Endothelial cell of umbilical vein (primary cell): ENCODE results near the gene DLGAP4. TPM values are rescaled to one million over a fixed set of nuclear protein-coding genes. Genes with fewer than 3 reads are reported as not detected.

ENCODE experiments used
- BruUV-seq: library from RNA; stranded (reverse); fragments of 400-500 nt; replicated peaks from 2 replicates; lab custom pipeline; 2021; lab: Mats Ljungman, UMichigan
- CTCF ChIA-PET: fragments of 300-600, 350-600 bp; sonication (Branson Sonifier 250); formaldehyde crosslinking; loops from one replicate; lab custom pipeline; 2021; ENCODE audit warnings: antibody characterized with exemption, inconsistent platforms; lab: Charles Lee
- POLR2A ChIA-PET: fragments of 300-600, 350-600 bp; sonication (Branson Sonifier 250); formaldehyde crosslinking; loops from one replicate; lab custom pipeline; 2021; ENCODE audit warnings: antibody characterized with exemption, inconsistent platforms; lab: Charles Lee
- DNase-seq: peaks from one replicate; pipeline ENCODE4 v3.0.0-alpha.2; 2011; ENCODE audit warnings: low read depth, low spot score
- FAIRE-seq: peaks from 2 replicates; lab custom pipeline; 2011; peaks lifted over from hg19 to GRCh38; lab: Jason Lieb, UNC
- H2AFZ ChIP-seq: 2 replicates; pipeline ENCODE4 v1.6.0; 2012; ENCODE audit warnings: low read depth, low read length, control low read depth, inconsistent platforms
- H3K27ac ChIP-seq: 2 replicates; pipeline ENCODE4 v1.5.1; 2011; ENCODE audit warnings: low read depth, mild to moderate bottlenecking, control low read depth, low read length, moderate library complexity; ENCODE audit not compliant: insufficient read depth
- H3K27me3 ChIP-seq, 2 experiments: 2 replicates each; pipeline versions ENCODE4 v1.6.0 to v1.6.1; 2011; ENCODE audit warnings: low read length in 2 of 2, mixed read lengths in 1 of 2; ENCODE audit not compliant: control insufficient read depth in 2 of 2, insufficient read depth in 2 of 2
- H3K36me3 ChIP-seq, 2 experiments: 2 replicates in 1 of 2; 3 replicates in 1 of 2; pipeline ENCODE4 v1.5.1; 2011; ENCODE audit warnings: low read length in 2 of 2, mild to moderate bottlenecking in 1 of 2, moderate library complexity in 1 of 2; ENCODE audit not compliant: control insufficient read depth in 2 of 2, insufficient read depth in 2 of 2; ENCODE audit errors: extremely low read depth in 1 of 2
- H3K4me1 ChIP-seq: 3 replicates; pipeline ENCODE4 v1.5.1; 2011; ENCODE audit warnings: mild to moderate bottlenecking, low read length; ENCODE audit not compliant: control insufficient read depth, insufficient read depth; ENCODE audit errors: extremely low read depth
- H3K4me2 ChIP-seq: 2 replicates; pipeline ENCODE4 v1.6.1; 2011; ENCODE audit warnings: low read length, control low read depth, mixed read lengths; ENCODE audit not compliant: insufficient read depth
- H3K4me3 ChIP-seq, 3 experiments: fragments of 200-600 bp in 1 of 3; sonication (generic), shearing (Covaris generic) in 1 of 3; replicated peaks in 1 of 3; 2 replicates each; pipeline ENCODE4 v1.5.1; 2011 to 2016; ENCODE audit warnings: control low read depth in 3 of 3, low read length in 3 of 3, mild to moderate bottlenecking in 2 of 3, inconsistent platforms in 1 of 3, low read depth in 1 of 3, moderate library complexity in 1 of 3; ENCODE audit not compliant: insufficient read depth in 1 of 3
- H3K79me2 ChIP-seq: 2 replicates; pipeline ENCODE4 v1.6.0; 2012; ENCODE audit warnings: low read length, inconsistent platforms; ENCODE audit not compliant: control insufficient read depth, insufficient read depth
- H3K9ac ChIP-seq: replicated peaks from 2 replicates; pipeline ENCODE3; 2011; ENCODE audit warnings: low read length, control low read depth; ENCODE audit not compliant: insufficient read depth; ENCODE audit errors: extremely low read depth
- H3K9me1 ChIP-seq: replicated peaks from 3 replicates; pipeline ENCODE4 v1.6.0; 2011; ENCODE audit warnings: mild to moderate bottlenecking, low read length; ENCODE audit not compliant: control insufficient read depth, insufficient read depth; ENCODE audit errors: extremely low read depth
- H3K9me3 ChIP-seq: replicated peaks from 2 replicates; pipeline ENCODE4 v1.5.1; 2012; ENCODE audit warnings: low read length, inconsistent platforms; ENCODE audit not compliant: control insufficient read depth, insufficient read depth
- H4K20me1 ChIP-seq: replicated peaks from 2 replicates; pipeline ENCODE3; 2011; ENCODE audit warnings: mild to moderate bottlenecking, low read length; ENCODE audit not compliant: control insufficient read depth, insufficient read depth; ENCODE audit errors: extremely low read depth
- FOS ChIP-seq: IDR thresholded peaks from 2 replicates; pipeline ENCODE4 v1.6.1; 2011; ENCODE audit warnings: mild to moderate bottlenecking, low read length, moderate library complexity, borderline replicate concordance; ENCODE audit not compliant: insufficient read depth
- MYC ChIP-seq: IDR thresholded peaks from one replicate; pipeline ENCODE4 v1.6.1; 2011; ENCODE audit warnings: mild to moderate bottlenecking, low read depth, low read length
- POLR2AphosphoS5 ChIP-seq: IDR thresholded peaks from 2 replicates; pipeline ENCODE4 v1.6.1; 2012; ENCODE audit warnings: low read depth, mild to moderate bottlenecking, control low read depth, low read length, moderate library complexity; ENCODE audit not compliant: insufficient read depth
- dilution Hi-C: fragments of 300-500 bp; cut with MboI; formaldehyde crosslinking; loops from one replicate; pipeline ENCODE4 v1.15.0; 2019; ENCODE audit warnings: low sequenced_read_pairs; ENCODE audit not compliant: extremely low pct_ligation_motif_present
- intact Hi-C: fragments of 100-400 bp; cut with micrococcal nuclease; formaldehyde crosslinking; loops from one replicate; pipeline ENCODE4 v1.10.0; 2022
- polyA plus RNA-seq, 4 experiments: library from polyadenylated mRNA; depleted of rRNA in 3 of 4; stranded (reverse) in 3 of 4; unstranded in 1 of 4; fragments of >200 nt; gene quantifications; 2 replicates each; pipeline versions ENCODE4 v1.2.1 to v1.2.3, GENCODE V29; 2011 to 2012; ENCODE audit warnings: missing spikeins in 1 of 4
- total RNA-seq: library from RNA; stranded (reverse); gene quantifications from 2 replicates; pipeline ENCODE4 v1.2.3, GENCODE V29; 2021

The DLGAP4 gene
- total and polyA plus RNA-seq, 2 donors (not counting 3 experiments of a cell fraction or from before 2014, with no cell fraction given) = 57.5 to 125 TPM

DNA sequence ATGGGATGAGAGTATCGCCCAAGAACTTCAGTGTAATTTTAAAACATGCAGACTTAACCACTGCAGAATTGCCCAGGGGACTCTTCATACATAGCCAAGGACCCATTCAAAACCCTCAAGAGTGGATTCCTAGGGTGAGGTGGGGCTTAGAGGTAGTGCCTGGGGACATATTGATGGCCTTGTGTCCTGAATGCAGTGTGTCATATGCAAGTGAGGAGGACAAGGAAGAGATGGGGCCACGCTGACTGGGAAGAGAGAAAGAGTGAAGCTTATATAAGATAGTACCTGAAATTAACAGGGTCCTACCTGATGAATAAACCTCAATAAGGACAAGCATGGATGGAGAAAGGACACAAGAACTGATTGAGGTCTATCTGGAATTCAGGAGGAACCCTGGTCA, 249.1 kb downstream of the DLGAP4 start:
- Histone ChIP-seq H3K9me1 (no peaks in the 10 kb centered on the region), H3K27ac (no peak overlapping the region), H2AFZ (no peak overlapping the region), H3K4me2 (no peak overlapping the region), H3K79me2 (no peaks in the 10 kb centered on the region), H3K4me1 (peaks cover 2% of the 10 kb centered on the region), H3K27me3 (no peaks in the 10 kb centered on the region), H3K4me3 (no peak overlapping the region), H3K9ac (no peak overlapping the region), H3K9me3 (no peaks in the 10 kb centered on the region), H3K36me3 (no peaks in the 10 kb centered on the region), H4K20me1 (no peaks in the 10 kb centered on the region)
- no peak for FAIRE-seq
- ChIA-PET CTCF (no interaction called here), POLR2A (no interaction called here)
- DNase-seq = no peak
- intact Hi-C loops (loop anchor here (10.0 kb wide), 1 partner anchor 310 kb away; a partner anchor contains a TSS), dilution Hi-C loops (no loop called here)
- BruUV-seq = no TSS peak
- TF ChIP-seq MYC = no peak
- no peak for TF ChIP-seq FOS

DNA sequence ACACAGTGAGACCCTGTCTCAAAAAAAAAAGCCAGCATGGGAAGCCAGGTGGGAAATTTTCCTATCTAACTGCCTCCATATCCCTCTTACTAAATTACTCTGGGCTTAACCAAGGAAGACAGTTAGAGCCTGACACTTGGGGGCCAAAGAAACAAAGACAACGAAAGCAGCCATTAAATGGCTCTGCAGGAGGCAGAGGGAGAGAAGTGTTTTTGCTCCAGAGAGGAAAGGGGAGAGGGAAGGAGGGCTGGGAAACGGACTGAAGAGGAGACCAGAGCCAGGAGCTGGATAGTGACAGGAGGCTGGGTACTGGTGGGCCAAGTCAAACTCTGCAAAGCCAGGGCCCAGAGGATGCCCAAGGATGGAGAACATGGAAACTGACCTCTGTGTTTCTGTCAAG, 256.6 kb downstream of the DLGAP4 start:
- Histone ChIP-seq H3K4me1 (no peaks in the 10 kb centered on the region), H2AFZ (no peak overlapping the region), H3K27me3 (no peaks in the 10 kb centered on the region), H3K9me3 (no peaks in the 10 kb centered on the region), H3K79me2 (no peaks in the 10 kb centered on the region), H3K36me3 (no peaks in the 10 kb centered on the region), H3K9ac (no peak overlapping the region), H3K9me1 (no peaks in the 10 kb centered on the region), H3K27ac (no peak overlapping the region), H3K4me3 (no peak overlapping the region), H3K4me2 (no peak overlapping the region), H4K20me1 (no peaks in the 10 kb centered on the region)
- no peak for TF ChIP-seq POLR2AphosphoS5
- dilution Hi-C loops = no loop called here
- intact Hi-C loops = no loop called here
- DNase-seq (no peak), FAIRE-seq (no peak)
- POLR2A ChIA-PET = no interaction called here
- CTCF ChIA-PET = no interaction called here
- BruUV-seq = no TSS peak
